CD4-positive, alpha-beta T cell treated with Interleukin-17A for 4 hours (primary cell): Measurements from ENCODE around the gene UMODL1.
"Not testable (repeated sequence)": the region's sequence is repeated elsewhere in the genome, so short reads cannot be mapped to it uniquely, and the experiment has no call there.

Experiments
- DNase-seq: peaks from one replicate; pipeline ENCODE4 v3.0.0-alpha.2; 2020; ENCODE audit warnings: mixed read lengths

The UMODL1 gene

DNA sequence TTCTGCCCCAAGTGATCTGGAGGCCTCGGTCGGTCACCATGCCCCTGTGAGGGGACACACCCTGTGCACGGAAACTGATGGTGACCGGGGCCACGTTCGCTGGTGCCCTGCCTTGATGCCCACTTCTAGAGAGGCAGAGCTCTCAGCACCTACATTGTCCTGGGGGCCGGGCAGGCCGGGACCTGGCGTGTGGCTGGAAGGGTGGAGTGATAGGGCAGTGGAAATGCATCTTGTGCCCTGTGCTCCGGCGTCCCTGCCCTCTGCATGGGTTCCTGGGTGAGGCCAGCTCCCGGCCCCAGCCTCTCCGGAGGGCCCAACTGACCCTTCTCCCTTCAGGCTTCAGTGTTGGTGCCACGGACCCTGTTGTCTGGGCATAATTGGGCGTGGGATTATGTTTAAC lies 11.0 kb upstream of the UMODL1 start:
- DNase-seq, result no peak

- peak; percentile 61 for DNase-seq
Measured at GRCh38 chr21:42061195-42061985, 9.7 kb upstream of the UMODL1 start.

DNA sequence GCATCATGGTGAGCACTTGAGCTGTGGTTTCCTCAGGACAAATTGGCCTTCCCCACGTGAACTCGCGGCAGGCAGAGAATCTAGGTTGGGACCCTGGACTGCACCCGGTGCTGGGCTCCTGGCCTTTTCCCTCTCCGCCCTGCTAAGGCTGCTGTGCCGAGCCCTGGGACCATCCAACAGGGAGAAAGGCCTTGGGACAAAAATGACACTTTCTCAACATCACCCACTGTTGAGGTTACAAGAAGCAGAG lies 9.2 kb upstream of the UMODL1 start:
- no peak for DNase-seq

DNA sequence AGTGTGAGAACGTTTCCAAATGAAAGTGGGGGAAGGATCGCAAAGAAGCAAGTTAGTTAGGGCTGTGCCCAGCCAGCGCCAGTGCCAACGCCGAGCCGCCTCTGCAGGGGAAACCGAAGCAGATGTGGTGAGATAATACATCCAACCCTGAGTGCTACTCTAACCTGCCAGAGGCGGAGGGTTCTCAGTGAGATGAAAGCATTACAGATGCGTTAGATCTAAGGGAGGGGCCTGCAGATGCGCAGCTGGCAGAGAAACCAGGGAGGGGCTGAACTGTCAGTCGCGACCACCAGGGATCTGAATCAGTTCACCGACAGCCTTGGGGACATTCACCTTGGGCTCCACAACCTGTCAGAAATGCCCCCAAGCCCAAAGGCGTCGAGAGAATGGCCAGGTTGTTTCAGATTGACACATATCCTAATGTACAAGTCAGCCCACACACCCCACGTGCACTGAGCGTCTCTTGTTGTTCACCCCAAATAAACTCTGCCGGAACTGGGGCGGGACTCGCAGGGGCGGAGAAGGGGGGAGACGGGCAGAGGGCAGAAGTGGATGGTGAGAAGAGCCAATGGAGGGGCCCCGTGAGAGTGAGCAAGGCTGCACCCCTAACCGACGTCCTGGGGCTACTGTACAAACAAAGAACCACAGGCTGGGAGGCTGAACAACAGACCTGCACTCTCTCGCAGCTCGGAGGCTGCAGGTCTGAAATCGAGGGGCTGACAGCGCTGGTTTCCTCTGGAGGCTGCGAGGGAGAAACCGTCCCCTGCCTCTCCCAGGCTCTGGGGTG lies 8.7 kb upstream of the UMODL1 start:
- peak; percentile 92 for DNase-seq

DNA sequence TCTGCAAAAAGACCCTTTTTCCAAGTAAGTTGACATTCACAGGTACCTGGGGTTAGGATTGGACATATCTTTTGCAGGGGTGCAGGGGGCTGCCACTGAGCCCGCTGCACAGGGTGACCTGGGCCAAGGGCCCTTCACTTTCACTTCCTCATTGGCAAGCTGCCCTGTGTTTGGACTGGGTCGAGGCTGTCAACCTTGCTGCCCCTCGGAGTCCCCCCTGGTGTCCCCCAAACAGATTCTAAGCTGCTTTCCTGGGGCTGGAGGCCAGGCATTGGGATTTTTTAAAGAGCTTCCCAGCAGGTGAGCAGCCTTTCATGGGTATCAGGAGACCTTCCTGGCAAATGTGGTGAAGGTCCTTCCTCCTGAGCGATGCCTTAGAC lies 7.9 kb upstream of the UMODL1 start:
- peak; percentile 49 for DNase-seq

DNA sequence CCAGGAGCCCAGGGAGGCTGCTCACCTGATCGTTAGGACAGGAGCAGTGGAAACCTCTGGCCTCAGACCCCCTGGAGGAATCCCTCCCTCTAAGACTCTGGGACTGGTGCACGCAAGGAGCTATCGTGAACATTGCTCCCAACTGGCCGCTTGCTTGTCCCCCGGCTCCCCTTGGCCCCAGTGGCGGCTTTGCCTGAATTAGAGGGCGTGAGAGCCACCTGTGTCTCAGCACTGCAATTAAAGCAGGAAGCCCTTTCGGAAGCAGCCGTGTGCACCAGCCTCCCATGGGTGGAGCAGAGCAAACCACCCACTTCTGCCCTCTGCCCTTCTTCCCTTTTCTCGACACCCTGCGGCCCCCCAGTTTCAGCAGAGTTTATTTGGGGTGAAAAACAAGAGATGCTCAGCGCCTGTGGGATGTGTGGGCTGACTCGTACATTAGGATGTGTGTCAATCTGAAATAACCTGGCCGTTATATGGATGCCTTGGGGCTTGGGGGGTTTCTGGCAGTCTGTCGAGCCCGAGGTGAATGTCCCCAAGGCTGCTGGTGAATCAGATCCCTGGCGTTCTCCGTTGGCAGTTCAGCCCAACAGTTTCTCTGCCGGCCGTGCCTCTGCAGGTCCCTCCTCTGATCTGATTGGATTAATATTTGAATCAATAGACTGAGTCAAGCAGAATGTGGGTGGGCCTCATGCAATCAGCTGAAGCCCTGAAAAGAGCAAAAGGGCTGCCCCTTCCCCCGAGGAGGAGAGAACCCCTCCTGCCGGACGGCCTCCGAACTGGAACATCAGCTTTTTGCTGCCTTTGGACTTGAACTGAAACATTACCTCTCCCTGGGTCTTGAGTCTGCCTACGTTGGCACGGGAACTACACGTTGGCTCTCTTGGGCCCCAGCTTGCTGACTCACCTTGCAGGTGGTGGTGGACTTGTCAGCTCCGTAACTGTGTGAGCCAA lies 7.3 kb upstream of the UMODL1 start:
- DNase-seq, result peak; percentile 74

DNA sequence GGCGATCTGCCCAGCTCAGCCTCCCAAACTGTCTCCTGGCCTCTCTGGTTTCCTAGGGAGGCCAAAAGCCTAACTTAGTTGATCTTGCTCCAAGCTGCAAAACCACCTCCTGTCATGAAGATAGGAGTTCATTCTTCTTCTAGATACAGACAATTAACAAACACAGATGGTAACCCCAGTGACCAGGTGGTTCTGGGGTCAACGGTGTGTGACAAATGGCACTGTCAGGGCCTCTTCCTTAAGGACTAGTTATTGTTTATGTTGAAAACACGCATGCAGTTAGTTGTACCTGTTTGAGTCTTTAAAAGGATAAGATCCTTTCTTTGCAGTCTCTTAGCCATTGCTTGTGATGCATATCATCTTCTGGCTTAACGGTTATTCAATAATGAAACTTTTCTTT lies 4.6 kb upstream of the UMODL1 start:
- no peak for DNase-seq

DNA sequence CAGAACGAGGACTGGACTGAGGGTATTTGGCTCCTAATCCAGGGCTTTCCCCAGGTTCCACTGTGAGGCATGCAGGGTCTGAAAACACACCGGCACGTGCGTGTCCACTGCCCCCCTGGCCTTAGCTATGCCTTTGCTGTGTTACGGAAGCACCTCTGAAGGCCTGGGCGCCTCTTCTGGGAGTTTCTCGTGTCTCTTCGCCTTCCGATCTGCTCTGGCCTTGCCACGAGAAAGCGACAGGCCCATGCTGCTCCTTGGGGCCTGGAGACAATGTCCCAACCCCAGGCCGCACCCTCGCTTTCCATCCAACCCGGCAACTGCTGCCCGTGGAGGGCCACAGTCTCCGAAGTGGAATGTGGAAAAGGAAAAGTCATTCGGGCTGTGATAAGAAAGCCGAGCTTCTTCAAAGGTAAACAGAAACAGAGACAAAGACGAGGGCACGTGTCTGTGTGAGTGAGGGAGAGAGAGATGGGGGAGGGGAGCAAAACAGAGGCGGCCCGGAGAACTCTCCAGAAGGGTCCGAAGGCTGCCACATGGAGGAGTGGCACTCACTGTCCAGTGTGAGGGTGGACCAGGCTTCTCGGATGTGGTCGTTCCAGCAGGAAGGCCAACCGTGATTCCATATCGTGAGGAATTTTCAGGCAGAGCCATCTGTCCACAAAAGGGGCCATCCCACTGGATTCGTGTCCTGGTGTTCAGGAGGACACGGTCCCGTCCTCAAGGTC lies 3.4 kb upstream of the UMODL1 start:
- no peak for DNase-seq

DNA sequence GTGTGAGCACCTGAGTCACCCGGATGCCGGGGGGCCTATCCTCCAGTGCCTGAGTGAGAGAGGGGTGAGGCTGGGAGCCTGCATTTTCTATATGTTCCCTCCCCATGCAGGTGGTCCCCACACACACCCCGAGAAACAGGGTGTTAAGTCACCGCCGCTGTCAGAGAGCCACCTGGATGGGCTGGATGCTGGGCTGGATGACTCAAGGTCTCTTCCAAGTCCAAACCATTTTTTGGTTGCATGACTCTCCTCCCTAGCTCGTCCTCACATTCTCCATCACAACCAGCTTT lies 2.9 kb upstream of the UMODL1 start:
- DNase-seq, result no peak

GRCh38 chr21:42068592-42068991 lies 2.5 kb upstream of the UMODL1 start:
- DNase-seq, result no peak

GRCh38 chr21:42069327-42069726 lies 1.8 kb upstream of the UMODL1 start:
- DNase-seq, result no peak

DNA sequence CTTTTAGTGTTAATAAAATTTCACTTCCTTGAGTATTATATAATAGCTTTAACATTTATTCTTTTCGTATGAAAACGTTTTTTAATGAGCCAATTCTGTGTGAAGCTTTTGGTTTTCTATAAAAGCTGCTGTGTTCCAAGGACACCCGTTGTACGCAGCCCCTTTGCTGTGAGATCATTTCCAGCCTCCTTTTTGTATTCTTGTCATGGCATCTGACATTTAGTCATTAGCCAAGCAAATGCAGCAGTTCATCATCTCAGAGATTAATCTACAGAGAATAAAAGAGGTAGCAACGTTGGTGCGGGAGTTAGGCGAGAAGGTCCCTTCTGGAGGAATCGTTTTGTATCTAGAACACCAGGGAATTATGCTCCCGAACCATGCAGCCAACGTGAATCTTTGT lies 1.3 kb upstream of the UMODL1 start:
- no peak for DNase-seq

GRCh38 chr21:42073145-42074099 lies 2.3 kb downstream of the UMODL1 start:
- DNase-seq, result no peak

DNA sequence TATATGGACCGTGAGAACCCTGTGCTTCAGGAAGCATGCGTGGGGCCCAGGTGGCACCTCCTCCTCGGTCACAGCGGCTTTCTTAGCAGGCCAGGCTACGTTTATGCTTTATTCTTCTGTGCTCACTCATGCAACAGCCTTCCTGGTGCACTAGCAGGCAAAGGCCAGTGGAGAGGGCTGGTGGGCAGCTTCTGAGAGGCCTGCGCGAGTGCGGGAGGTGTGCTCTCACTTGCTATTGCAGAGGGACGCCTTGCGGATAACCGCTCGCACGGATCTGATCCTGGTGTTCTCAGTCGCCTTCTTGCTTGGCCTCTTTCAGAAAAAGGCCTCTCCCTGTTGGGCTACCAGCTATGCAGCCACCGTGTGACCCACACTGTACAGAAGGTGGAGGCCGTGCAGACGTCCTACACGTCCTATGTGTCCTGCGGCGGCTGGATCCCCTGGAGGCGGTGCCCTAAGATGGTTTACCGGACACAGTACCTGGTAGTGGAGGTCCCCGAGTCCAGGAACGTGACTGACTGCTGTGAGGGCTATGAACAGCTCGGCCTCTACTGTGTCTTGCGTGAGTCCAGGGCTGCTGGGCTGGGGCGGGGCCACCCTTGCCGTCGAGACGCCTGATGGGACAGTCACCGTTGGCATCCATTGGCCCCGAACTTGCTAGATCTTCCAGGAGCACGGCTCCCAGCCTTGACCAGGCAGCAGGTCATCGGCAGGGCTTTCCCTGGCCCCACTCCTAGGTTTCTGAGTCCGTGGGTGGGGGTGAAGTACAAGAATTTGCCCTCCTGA lies 4.8 kb downstream of the UMODL1 start:
- no peak for DNase-seq

GRCh38 chr21:42077685-42078238 lies 6.6 kb downstream of the UMODL1 start:
- not testable (repeated sequence) for DNase-seq

DNA sequence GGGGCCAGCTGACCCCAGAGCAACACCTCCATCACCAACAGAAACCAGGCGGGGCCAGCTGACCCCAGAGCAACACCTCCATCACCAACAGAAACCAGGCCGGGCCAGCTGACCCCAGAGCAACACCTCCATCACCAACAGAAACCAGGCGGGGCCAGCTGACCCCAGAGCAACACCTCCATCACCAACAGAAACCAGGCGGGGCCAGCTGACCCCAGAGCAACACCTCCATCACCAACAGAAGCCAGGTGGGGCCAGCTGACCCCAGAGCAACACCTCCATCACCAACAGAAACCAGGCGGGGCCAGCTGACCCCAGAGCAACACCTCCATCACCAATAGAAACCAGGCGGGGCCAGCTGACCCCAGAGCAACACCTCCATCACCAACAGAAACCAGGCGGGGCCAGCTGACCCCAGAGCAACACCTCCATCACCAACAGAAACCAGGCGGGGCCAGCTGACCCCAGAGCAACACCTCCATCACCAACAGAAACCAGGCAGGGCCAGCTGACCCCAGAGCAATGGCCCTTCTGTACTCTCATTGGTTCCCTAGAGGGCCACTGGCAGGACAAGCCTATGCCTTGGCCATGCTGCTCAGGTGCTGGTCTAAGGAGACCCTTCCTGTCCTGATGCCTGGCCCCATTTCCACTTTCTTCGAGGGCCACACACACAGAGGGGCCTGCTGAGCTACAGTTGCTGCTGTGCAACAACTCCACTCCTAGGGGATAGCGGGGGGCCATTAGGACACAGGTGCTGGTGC lies 7.3 kb downstream of the UMODL1 start:
- DNase-seq, result not testable (repeated sequence)

DNA sequence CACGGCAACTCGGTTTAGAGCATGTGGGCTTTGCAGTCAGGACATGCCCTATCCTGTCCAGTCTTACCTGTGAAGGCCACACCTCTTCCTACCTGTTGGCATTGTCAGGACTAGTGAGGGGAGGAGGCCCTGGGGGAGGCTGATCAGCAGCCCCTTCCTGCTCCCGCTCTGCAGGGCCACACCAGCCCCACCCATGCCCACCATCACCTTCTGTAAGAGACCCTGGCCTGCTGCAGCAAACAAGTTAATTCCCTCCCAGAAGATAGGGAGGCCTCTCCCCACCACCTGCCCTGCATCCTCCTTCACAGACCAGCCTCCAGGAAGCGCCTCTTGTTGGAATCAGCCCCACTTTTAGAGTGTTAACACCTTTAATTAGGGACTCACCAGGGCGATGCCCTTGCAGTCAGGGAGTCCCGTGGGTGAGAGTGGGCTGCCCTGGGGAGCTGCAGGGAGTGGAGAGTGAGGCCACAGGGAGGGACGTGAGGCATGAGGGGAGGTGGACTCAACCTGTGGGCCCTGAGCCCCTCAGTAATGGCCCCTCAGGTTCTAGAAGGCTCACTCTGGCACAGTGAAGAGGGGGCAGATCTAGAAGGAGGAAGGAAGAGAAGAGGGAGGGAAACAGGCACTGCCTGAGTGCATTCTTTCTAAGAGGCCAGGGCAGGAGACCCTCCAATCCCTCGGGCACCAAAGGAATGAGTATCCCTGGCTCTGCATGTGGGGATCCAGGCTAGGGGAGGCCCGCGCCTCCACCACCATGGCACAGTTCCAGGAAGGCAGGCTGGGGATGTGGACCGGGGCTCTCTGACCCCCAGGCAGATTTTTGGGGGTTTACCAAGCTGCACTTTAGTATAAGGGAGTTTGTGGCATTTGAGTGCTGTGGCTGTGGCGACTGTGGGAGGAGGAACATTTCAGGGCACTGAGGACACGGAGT lies 8.2 kb downstream of the UMODL1 start:
- no peak for DNase-seq

- no peak for DNase-seq
Measured at GRCh38 chr21:42079939-42080787, 9.0 kb downstream of the UMODL1 start.
